K562 (cell line): ENCODE measurements around the gene LY6G5B. TPM values are rescaled to one million over a fixed set of nuclear protein-coding genes. Genes with fewer than 3 reads are reported as not detected.
A peak's percentile ranks its signal among the peaks of the same experiment; 100 is the strongest.

Experiments
- AFF4 ChIP-seq: sonication (generic); formaldehyde crosslinking; IDR thresholded peaks from 2 replicates; pipeline ENCODE4 v1.8.0; 2023; ENCODE audit warnings: mild to moderate bottlenecking, missing genetic modification reagents
- ARID2 ChIP-seq: fragments of 450-650 bp; IDR thresholded peaks from 2 replicates; pipeline ENCODE4 v1.6.1; 2017; ENCODE audit warnings: antibody characterized with exemption, mild to moderate bottlenecking
- ASH1L ChIP-seq: fragments of 450-650 bp; IDR thresholded peaks from 2 replicates; pipeline ENCODE4 v1.6.1; 2018; ENCODE audit warnings: borderline replicate concordance, mild to moderate bottlenecking, low read depth; ENCODE audit not compliant: partially characterized antibody
- BRD9 ChIP-seq: fragments of 450-650 bp; IDR thresholded peaks from 2 replicates; pipeline ENCODE4 v1.6.1; 2018; ENCODE audit warnings: low read depth; ENCODE audit not compliant: partially characterized antibody
- CBX5 ChIP-seq: IDR thresholded peaks from 2 replicates; pipeline ENCODE4 v1.6.1; 2014; ENCODE audit warnings: low read depth, borderline replicate concordance
- CBX8 ChIP-seq: fragments of 200-600 bp; sonication (generic); IDR thresholded peaks from 2 replicates; pipeline ENCODE4 v1.6.1; 2012; ENCODE audit warnings: borderline replicate concordance, mixed run types, low read depth, mild to moderate bottlenecking, moderate library complexity, mixed read lengths, low read length, control low read depth, inconsistent platforms; ENCODE audit not compliant: poor library complexity, severe bottlenecking; ENCODE audit errors: extremely low read depth
- DNMT1 ChIP-seq: fragments of 450-650 bp; IDR thresholded peaks from 2 replicates; pipeline ENCODE4 v1.6.1; 2016; ENCODE audit warnings: antibody characterized with exemption, mild to moderate bottlenecking
- HIVEP1 ChIP-seq: fragments of 250-450 bp; sonication (Bioruptor Pico); IDR thresholded peaks from 2 replicates; pipeline ENCODE4 v1.4.0; 2020; ENCODE audit warnings: mild to moderate bottlenecking
- MTA2 ChIP-seq: fragments of 450-650 bp; IDR thresholded peaks from 2 replicates; pipeline ENCODE4 v1.6.1; 2016; ENCODE audit warnings: low read depth
- NFXL1 ChIP-seq: fragments of 450-650 bp; formaldehyde crosslinking; IDR thresholded peaks from 2 replicates; pipeline ENCODE4 v1.4.0; 2021; ENCODE audit warnings: mild to moderate bottlenecking
- PHTF2 ChIP-seq: fragments of 250-450 bp; sonication (Bioruptor Pico); IDR thresholded peaks from 2 replicates; pipeline ENCODE4 v1.5.0; 2021; ENCODE audit warnings: mild to moderate bottlenecking
- POLR2H ChIP-seq: IDR thresholded peaks from 2 replicates; pipeline ENCODE4 v1.6.1; 2016; ENCODE audit warnings: missing genetic modification characterization, low read depth, mild to moderate bottlenecking, control low read depth, missing compliant biosample characterization, moderate library complexity
- RBFOX2 ChIP-seq: fragments of 200-400 bp; formaldehyde crosslinking; IDR thresholded peaks from 2 replicates; pipeline ENCODE4 v1.6.1; 2017; ENCODE audit warnings: low read depth, mild to moderate bottlenecking, low read length, moderate library complexity
- RNF2 ChIP-seq: sonication (generic); IDR thresholded peaks from 2 replicates; pipeline ENCODE4 v1.6.1; 2016
- SMARCA4 ChIP-seq: fragments of 450-650 bp; IDR thresholded peaks from 2 replicates; pipeline ENCODE4 v1.6.1; 2016
- SP2 ChIP-seq: IDR thresholded peaks from 2 replicates; pipeline ENCODE4 v1.6.1; 2011; ENCODE audit warnings: mild to moderate bottlenecking, low read depth, low read length, moderate library complexity; ENCODE audit not compliant: poor library complexity, severe bottlenecking; ENCODE audit errors: extremely low read depth
- SREBF1 ChIP-seq: fragments of 150-350 bp; IDR thresholded peaks from 2 replicates; pipeline ENCODE4 v1.6.1; 2014; ENCODE audit warnings: antibody characterized with exemption, low read depth, low read length, borderline replicate concordance
- SRF ChIP-seq, 2 experiments: fragments of 250-450, 450-650 bp in 1 of 2; sonication (Bioruptor Pico) in 1 of 2; sonication (generic) in 1 of 2; formaldehyde crosslinking; IDR thresholded peaks; 2 replicates each; pipeline versions ENCODE4 v1.5.0 to v1.5.1; 2020 to 2022; ENCODE audit warnings: mild to moderate bottlenecking in 1 of 2, missing genetic modification reagents in 1 of 2
- VEZF1 ChIP-seq: fragments of 200-800 bp; sonication (Bioruptor generic); IDR thresholded peaks from 2 replicates; pipeline ENCODE4 v1.6.1; 2017; ENCODE audit warnings: missing genetic modification characterization, missing compliant biosample characterization
- ZNF133 ChIP-seq: fragments of 250-450 bp; sonication (Bioruptor Pico); IDR thresholded peaks from 2 replicates; pipeline ENCODE4 v1.4.0; 2020; ENCODE audit warnings: mild to moderate bottlenecking
- ZNF655 ChIP-seq: fragments of 250-450 bp; sonication (Bioruptor Pico); IDR thresholded peaks from 2 replicates; pipeline ENCODE4 v1.5.0; 2021
- ZNF695 ChIP-seq: fragments of 450-650 bp; formaldehyde crosslinking; IDR thresholded peaks from 2 replicates; pipeline ENCODE4 v1.4.0; 2020; ENCODE audit warnings: mild to moderate bottlenecking, moderate library complexity
- ZNF780A ChIP-seq: fragments of 250-450 bp; sonication (Bioruptor Pico); IDR thresholded peaks from 2 replicates; pipeline ENCODE4 v1.5.0; 2021; ENCODE audit warnings: mild to moderate bottlenecking
- polyA plus RNA-seq, 8 experiments: library from polyadenylated mRNA; depleted of rRNA in 4 of 8; stranded (reverse) in 5 of 8; unstranded in 3 of 8; fragments of >200 nt; fragmentation: Nextera tagmentation in 2 of 8; fragmentation: Illumina TruSeq in 1 of 8; extraction: Ambion mirVana in 2 of 8; extraction: Trizol in 1 of 8; gene quantifications; 2 replicates each; pipeline versions ENCODE4 v1.2.1 to v1.2.3, GENCODE V29; 2011 to 2014; ENCODE audit warnings: inconsistent platforms in 1 of 8, missing spikeins in 1 of 8
- total RNA-seq, 7 experiments: library from RNA; depleted of rRNA in 6 of 7; stranded (reverse); fragments of >200 nt in 6 of 7; fragmentation: Illumina TruSeq in 2 of 7; extraction: Trizol in 2 of 7; gene quantifications; 2 replicates each; pipeline versions ENCODE4 v1.2.1 to v1.2.3, GENCODE V29; 2011 to 2021; ENCODE audit warnings: low replicate concordance in 1 of 7

LY6G5B gene
- total and polyA plus RNA-seq, 9 of the 15 experiments (the other 6 are each of a cell fraction or from before 2014, with no cell fraction given): 6.0 to 27.0 (median 7.5) TPM

- TF ChIP-seq ZNF655 (CRISPR knock-in tag) (no peak), SRF (CRISPR knock-in tag; IDR thresholded peaks at IDR 0.05) (no peak), NFXL1 (CRISPR knock-in tag) (0 out of 2 replicates have a peak, but pooled peaks have one; percentile 55), DNMT1 (0 out of 2 replicates have a peak, but pooled peaks have one; percentile 52), RBFOX2 (peak; percentile 89), AFF4 (CRISPR knock-in tag) (peak; percentile 95), CBX8 (no peak), PHTF2 (0 out of 2 replicates have a peak, but pooled peaks have one; percentile 65), POLR2H (peak; percentile 95), VEZF1 (peak; percentile 100), ZNF695 (CRISPR knock-in tag) (no peak), MTA2 (no peak), HIVEP1 (CRISPR knock-in tag) (peak; percentile 85), BRD9 (peak; percentile 92), RNF2 (no peak; the same call in none of the 2 replicates), ZNF133 (CRISPR knock-in tag) (0 out of 2 replicates have a peak, but pooled peaks have one; percentile 26), SREBF1 (no peak), SP2 (no peak), SMARCA4 (no peak), ZNF780A (no peak), ARID2 (0 out of 2 replicates have a peak, but pooled peaks have one; percentile 1), CBX5 (no peak), ASH1L (no peak)
These were observed 49.0 kb upstream of the LY6G5B start, which contains the start of gene PRRC2A (continued) for GRCh38 chr6:31620586-31621319.
